Trophoblast cell (in vitro differentiated cells and primary cell): Measurements from ENCODE around the gene POC5.

Source experiments
- DNase-seq, 2 donors: peaks; one replicate each; pipeline ENCODE4 v3.0.0-alpha.2; 2016
- H2AFZ ChIP-seq: 2 replicates; pipeline ENCODE4 v1.6.1; 2013; ENCODE audit warnings: low read length, moderate library complexity, mild to moderate bottlenecking; ENCODE audit not compliant: insufficient read depth, poor library complexity
- H2AK5ac ChIP-seq: 2 replicates; pipeline ENCODE4 v1.6.1; 2013; ENCODE audit warnings: mild to moderate bottlenecking, low read length
- H2BK120ac ChIP-seq: 2 replicates; pipeline ENCODE4 v1.6.1; 2013; ENCODE audit warnings: low read length, mild to moderate bottlenecking, moderate library complexity; ENCODE audit not compliant: insufficient read depth, poor library complexity
- H2BK12ac ChIP-seq: 2 replicates; pipeline ENCODE4 v1.6.1; 2013; ENCODE audit warnings: mild to moderate bottlenecking, low read length, moderate library complexity
- H2BK5ac ChIP-seq: 2 replicates; pipeline ENCODE4 v1.6.1; 2013; ENCODE audit warnings: low read length, low read depth, moderate library complexity, mild to moderate bottlenecking; ENCODE audit not compliant: poor library complexity
- H3K14ac ChIP-seq: 2 replicates; pipeline ENCODE4 v1.6.1; 2013; ENCODE audit warnings: mild to moderate bottlenecking, low read length
- H3K18ac ChIP-seq: 2 replicates; pipeline ENCODE4 v1.6.1; 2013; ENCODE audit warnings: mild to moderate bottlenecking, low read length
- H3K23ac ChIP-seq: 2 replicates; pipeline ENCODE4 v1.6.1; 2013; ENCODE audit warnings: low read length
- H3K27ac ChIP-seq: 2 replicates; pipeline ENCODE4 v1.5.1; 2013; ENCODE audit warnings: low read depth, mild to moderate bottlenecking, inconsistent platforms, low read length, moderate library complexity
- H3K27me3 ChIP-seq: 2 replicates; pipeline ENCODE4 v1.6.1; 2013; ENCODE audit warnings: inconsistent platforms, mild to moderate bottlenecking, low read length, moderate library complexity; ENCODE audit not compliant: insufficient read depth
- H3K36me3 ChIP-seq, 2 experiments: 1 replicate in 1 of 2; 2 replicates in 1 of 2; pipeline ENCODE4 v1.6.1; 2013; ENCODE audit warnings: low read length in 2 of 2, mild to moderate bottlenecking in 2 of 2, moderate library complexity in 1 of 2; ENCODE audit not compliant: insufficient read depth in 2 of 2, control insufficient read depth in 1 of 2
- H3K4ac ChIP-seq: 2 replicates; pipeline ENCODE4 v1.6.1; 2013; ENCODE audit warnings: low read depth, mild to moderate bottlenecking, low read length, moderate library complexity
- H3K4me1 ChIP-seq, 2 experiments: 1 replicate in 1 of 2; 2 replicates in 1 of 2; pipeline ENCODE4 v1.6.1; 2013; ENCODE audit warnings: low read length in 2 of 2, mild to moderate bottlenecking in 2 of 2, moderate library complexity in 1 of 2; ENCODE audit not compliant: insufficient read depth in 2 of 2, control insufficient read depth in 1 of 2
- H3K4me2 ChIP-seq: 2 replicates; pipeline ENCODE4 v1.6.1; 2013; ENCODE audit warnings: inconsistent platforms, mild to moderate bottlenecking, low read length, moderate library complexity
- H3K4me3 ChIP-seq: 2 replicates; pipeline ENCODE4 v1.5.1; 2013; ENCODE audit warnings: mild to moderate bottlenecking, low read depth, low read length, inconsistent platforms
- H3K79me1 ChIP-seq: one replicate; pipeline ENCODE4 v1.6.1; 2013; ENCODE audit warnings: low read length
- H3K79me2 ChIP-seq: 2 replicates; pipeline ENCODE4 v1.6.1; 2013; ENCODE audit warnings: low read length, mild to moderate bottlenecking; ENCODE audit not compliant: control insufficient read depth, insufficient read depth, poor library complexity
- H3K9ac ChIP-seq: 2 replicates; pipeline ENCODE4 v1.6.1; 2013; ENCODE audit warnings: mild to moderate bottlenecking, low read length
- H3K9me3 ChIP-seq: 2 replicates; pipeline ENCODE4 v1.6.1; 2013; ENCODE audit warnings: low read depth, mild to moderate bottlenecking, control low read depth, inconsistent platforms, low read length; ENCODE audit not compliant: insufficient read depth
- H4K12ac ChIP-seq: 2 replicates; pipeline ENCODE4 v1.6.1; 2013; ENCODE audit warnings: low read depth, mild to moderate bottlenecking, low read length, moderate library complexity
- H4K8ac ChIP-seq: 2 replicates; pipeline ENCODE4 v1.6.1; 2013; ENCODE audit warnings: low read depth, mild to moderate bottlenecking, low read length, moderate library complexity
- H4K91ac ChIP-seq: one replicate; pipeline ENCODE4 v1.6.1; 2013; ENCODE audit warnings: low read depth, mild to moderate bottlenecking, low read length, moderate library complexity
- WGBS: extraction: QIAGEN DNeasy Blood & Tissue Kit; methylation state at CpG from one replicate; pipeline ENCODE4 v1.1.7; 2013; ENCODE audit warnings: missing lambda C conversion rate; ENCODE audit not compliant: insufficient read length, insufficient coverage; ENCODE audit errors: extremely low coverage; 5-methylcytosine and 5-hydroxymethylcytosine counted together

Gene POC5

DNA sequence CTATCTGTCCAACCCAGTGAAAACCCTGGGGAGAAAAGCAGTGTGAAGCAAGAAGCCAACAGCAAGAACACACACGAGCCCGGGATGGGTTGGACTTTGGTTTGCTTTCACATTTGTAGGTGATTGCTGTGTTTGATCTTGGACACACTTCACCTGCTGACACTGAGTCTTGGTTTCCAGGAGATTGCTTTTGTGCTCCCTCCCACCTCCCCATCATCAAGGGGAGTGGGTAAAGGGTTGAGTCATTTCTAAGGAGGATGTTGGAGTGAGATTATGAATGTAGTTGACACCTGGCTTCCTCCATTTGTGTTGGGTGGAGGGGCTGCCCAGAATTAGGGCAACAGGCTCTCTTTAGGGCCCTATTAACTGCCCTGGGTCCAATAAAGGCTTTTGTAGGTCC lies 68.5 kb downstream of the POC5 start:
- Histone ChIP-seq H3K36me3 (no peaks in the 10 kb centered on the region), H4K8ac (no peak overlapping the region), H2BK5ac (no peak overlapping the region)

DNA sequence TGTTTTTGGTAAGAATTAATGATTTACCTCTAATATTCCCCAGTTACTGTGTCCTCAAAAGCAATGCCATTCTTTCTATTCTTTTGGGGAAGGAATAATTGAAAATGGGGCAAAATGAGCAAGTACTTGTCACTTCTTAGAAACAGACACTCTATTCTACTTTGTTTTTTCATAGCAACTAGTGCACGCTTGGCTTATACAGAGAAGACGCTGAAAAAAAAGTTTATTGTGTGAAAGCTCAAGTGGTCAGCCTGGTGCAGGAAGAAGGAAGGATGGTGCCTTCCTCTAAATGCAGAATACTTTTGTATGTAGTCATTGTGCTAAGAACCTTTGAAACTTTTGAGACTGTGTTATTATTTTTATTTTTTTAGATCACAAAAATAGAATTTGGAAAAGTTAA lies 76.4 kb downstream of the POC5 start:
- H3K4me3 ChIP-seq, result no peak overlapping the region
- H3K23ac ChIP-seq, result no peak overlapping the region
- DNase-seq, result no peak
- no peaks in the 10 kb centered on the region for H3K9me3 ChIP-seq
- no CpG with 5 or more reads among the region's 2 CpGs for WGBS
- no peak overlapping the region for H3K18ac ChIP-seq
- no peak overlapping the region for H3K27ac ChIP-seq
- no peak overlapping the region for H2BK120ac ChIP-seq
- no peaks in the 10 kb centered on the region for H3K4me1 ChIP-seq
- H4K12ac ChIP-seq, result no peak overlapping the region
- H4K91ac ChIP-seq, result no peak overlapping the region
- no peak overlapping the region for H2BK5ac ChIP-seq
- no peak overlapping the region for H2AFZ ChIP-seq
- H2BK12ac ChIP-seq, result no peak overlapping the region
- H3K14ac ChIP-seq, result no peak overlapping the region
- H3K4ac ChIP-seq, result no peak overlapping the region
- H3K36me3 ChIP-seq, result no peaks in the 10 kb centered on the region
- H2AK5ac ChIP-seq, result no peak overlapping the region
- no peak overlapping the region for H4K8ac ChIP-seq
- no peak overlapping the region for H3K4me2 ChIP-seq
- no peaks in the 10 kb centered on the region for H3K27me3 ChIP-seq
- no peaks in the 10 kb centered on the region for H3K79me2 ChIP-seq
- H3K9ac ChIP-seq, result no peak overlapping the region
- H3K79me1 ChIP-seq, result no peaks in the 10 kb centered on the region

More for the DNA sequence above, 68.5 kb downstream of the POC5 start:
- H3K9ac ChIP-seq, result no peak overlapping the region
- H3K27me3 ChIP-seq, result no peaks in the 10 kb centered on the region
- WGBS, result no CpG with 5 or more reads among the region's 2 CpGs
- H3K4me1 ChIP-seq, result no peaks in the 10 kb centered on the region
- H4K91ac ChIP-seq, result no peak overlapping the region
- no peaks in the 10 kb centered on the region for H3K79me1 ChIP-seq
- no peak for DNase-seq
- H3K4ac ChIP-seq, result no peak overlapping the region
- H3K4me2 ChIP-seq, result no peak overlapping the region
- H2BK120ac ChIP-seq, result no peak overlapping the region
- no peak overlapping the region for H3K27ac ChIP-seq
- H3K79me2 ChIP-seq, result no peaks in the 10 kb centered on the region
- no peak overlapping the region for H3K4me3 ChIP-seq
- no peak overlapping the region for H2AK5ac ChIP-seq
- no peak overlapping the region for H4K12ac ChIP-seq
- H2AFZ ChIP-seq, result no peak overlapping the region
- no peak overlapping the region for H3K18ac ChIP-seq
- no peak overlapping the region for H3K14ac ChIP-seq
- no peaks in the 10 kb centered on the region for H3K9me3 ChIP-seq
- no peak overlapping the region for H2BK12ac ChIP-seq
- H3K23ac ChIP-seq, result no peak overlapping the region

DNA sequence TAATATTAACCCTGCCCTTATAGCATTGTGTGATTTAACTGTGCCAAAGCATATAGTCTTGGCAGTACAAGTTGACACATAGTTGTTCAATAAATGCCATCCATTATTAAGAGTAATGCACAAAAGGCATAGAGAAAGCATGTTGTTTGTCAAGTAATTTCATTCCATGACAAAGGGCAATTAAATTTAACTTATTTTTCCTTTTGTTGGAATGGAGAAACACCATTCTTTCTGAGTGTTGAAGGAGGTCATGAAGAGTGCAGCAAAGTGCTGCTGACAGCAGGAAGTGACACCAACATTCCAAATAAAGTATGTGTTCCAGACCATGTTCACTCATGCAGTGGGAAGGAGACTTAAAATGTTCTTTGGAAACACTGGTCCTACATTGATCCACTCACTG lies 76.8 kb downstream of the POC5 start:
- H3K79me2 ChIP-seq, result no peaks in the 10 kb centered on the region
- no peak overlapping the region for H3K23ac ChIP-seq
- H4K12ac ChIP-seq, result no peak overlapping the region
- H2BK120ac ChIP-seq, result no peak overlapping the region
- H3K27ac ChIP-seq, result no peak overlapping the region
- peak in 1 of 2 donors; percentile 49 for DNase-seq
- H3K18ac ChIP-seq, result no peak overlapping the region
- no peak overlapping the region for H3K4me3 ChIP-seq
- H4K8ac ChIP-seq, result no peak overlapping the region
- no peaks in the 10 kb centered on the region for H3K4me1 ChIP-seq
- no peak overlapping the region for H3K4me2 ChIP-seq
- H3K14ac ChIP-seq, result no peak overlapping the region
- H3K9me3 ChIP-seq, result peaks cover 2% of the 10 kb centered on the region
- no peak overlapping the region for H2BK12ac ChIP-seq
- no peak overlapping the region for H2AFZ ChIP-seq
- H4K91ac ChIP-seq, result no peak overlapping the region
- H2BK5ac ChIP-seq, result no peak overlapping the region
- H3K27me3 ChIP-seq, result no peaks in the 10 kb centered on the region
- H2AK5ac ChIP-seq, result no peak overlapping the region
- no peaks in the 10 kb centered on the region for H3K79me1 ChIP-seq
- H3K36me3 ChIP-seq, result no peaks in the 10 kb centered on the region
- no peak overlapping the region for H3K4ac ChIP-seq
- no peak overlapping the region for H3K9ac ChIP-seq

DNA sequence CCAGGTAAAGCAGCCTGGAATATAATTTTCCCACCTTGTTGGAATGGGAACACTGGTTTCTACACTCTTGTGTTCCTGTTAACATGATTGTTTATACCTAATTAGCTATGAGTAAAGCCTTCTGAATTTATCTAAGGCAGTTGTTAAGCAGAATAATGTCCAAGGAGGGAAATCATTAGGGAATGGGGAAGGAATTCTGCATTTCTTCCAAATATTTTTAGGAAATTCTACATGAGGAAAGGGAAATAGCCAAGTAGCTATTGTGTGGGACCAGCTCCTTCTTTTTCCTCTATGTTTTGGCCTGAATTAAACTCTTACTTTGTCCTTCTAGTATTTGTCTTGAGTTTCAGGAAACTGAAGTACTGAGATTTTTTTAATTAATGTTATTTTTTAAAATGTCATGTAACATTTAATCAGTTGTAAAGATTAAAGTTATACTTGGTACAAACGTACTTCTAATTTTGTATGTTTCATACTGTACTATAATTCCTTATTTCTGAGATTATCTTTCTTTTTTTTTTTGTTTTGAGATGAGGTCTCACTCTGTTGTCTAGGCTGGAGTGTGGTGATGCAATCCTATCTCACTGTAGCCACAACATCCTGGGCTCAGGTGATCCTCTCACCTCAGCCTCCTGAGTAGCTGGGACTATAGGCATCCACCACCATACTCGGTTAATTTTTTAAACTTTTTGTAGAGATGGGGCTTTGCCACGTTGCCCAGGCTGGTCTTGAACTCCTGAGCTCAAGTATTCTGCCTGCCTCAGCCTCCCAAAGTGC lies 77.5 kb downstream of the POC5 start:
- no peak overlapping the region for H3K9ac ChIP-seq
- no peak overlapping the region for H3K4ac ChIP-seq
- no peak overlapping the region for H2AK5ac ChIP-seq
- no peaks in the 10 kb centered on the region for H3K79me1 ChIP-seq
- no peak overlapping the region for H3K23ac ChIP-seq
- H3K27me3 ChIP-seq, result no peaks in the 10 kb centered on the region
- H4K12ac ChIP-seq, result no peak overlapping the region
- H3K18ac ChIP-seq, result no peak overlapping the region
- H2AFZ ChIP-seq, result no peak overlapping the region
- H3K9me3 ChIP-seq, result peaks cover 2% of the 10 kb centered on the region
- H4K8ac ChIP-seq, result no peak overlapping the region
- H2BK5ac ChIP-seq, result no peak overlapping the region
- no peak for DNase-seq
- no peaks in the 10 kb centered on the region for H3K4me1 ChIP-seq
- H3K36me3 ChIP-seq, result no peaks in the 10 kb centered on the region
- H3K4me3 ChIP-seq, result no peak overlapping the region
- no peak overlapping the region for H4K91ac ChIP-seq
- no CpG with 5 or more reads among the region's 3 CpGs for WGBS
- no peak overlapping the region for H3K4me2 ChIP-seq
- no peaks in the 10 kb centered on the region for H3K79me2 ChIP-seq
- no peak overlapping the region for H3K14ac ChIP-seq
- no peak overlapping the region for H3K27ac ChIP-seq
- H2BK12ac ChIP-seq, result no peak overlapping the region
- no peak overlapping the region for H2BK120ac ChIP-seq
